CD4-positive, alpha-beta T cell (primary cell): ENCODE results near the gene CFAP99. TPM values are rescaled to one million over a fixed set of nuclear protein-coding genes. Genes with fewer than 3 reads are reported as not detected.

Experiments used
- ATAC-seq: fragments of 200-7000 bp; cut with Tn5 transposase; one replicate; pipeline ENCODE4 v1.10.0; 2022; ENCODE audit warnings: mild to moderate bottlenecking; ENCODE audit not compliant: poor library complexity
- CTCF ChIA-PET: fragments of 350-600 bp; sonication (Branson Sonifier 250); formaldehyde crosslinking; loops from one replicate; lab custom pipeline; 2021; ENCODE audit warnings: antibody characterized with exemption, inconsistent platforms; lab: Charles Lee
- POLR2A ChIA-PET: fragments of 350-600 bp; sonication (Branson Sonifier 250); formaldehyde crosslinking; loops from one replicate; lab custom pipeline; 2021; ENCODE audit warnings: antibody characterized with exemption, inconsistent platforms; lab: Charles Lee
- DNase-seq, 14 experiments: peaks; one replicate each; pipeline ENCODE4 v3.0.0-alpha.2; 2013 to 2020; ENCODE audit warnings: mixed read lengths in 2 of 14
- H3K27ac ChIP-seq, 2 donors: one replicate each; pipeline versions ENCODE4 v1.5.1 to v1.7.0; 2013; ENCODE audit warnings: low read length in 2 of 2, low read depth in 1 of 2, mild to moderate bottlenecking in 1 of 2
- H3K27me3 ChIP-seq, 2 experiments: 1 replicate in 1 of 2; 2 replicates in 1 of 2; pipeline versions ENCODE4 v1.6.1 to v1.7.0; 2013; ENCODE audit warnings: low read length in 2 of 2, control low read depth in 1 of 2, mild to moderate bottlenecking in 1 of 2, moderate library complexity in 1 of 2; ENCODE audit not compliant: insufficient read depth in 2 of 2, control insufficient read depth in 1 of 2
- H3K36me3 ChIP-seq: one replicate; pipeline ENCODE4 v1.6.1; 2013; ENCODE audit warnings: low read length, control low read depth; ENCODE audit not compliant: insufficient read depth
- H3K4me1 ChIP-seq: one replicate; pipeline ENCODE4 v1.6.1; 2013; ENCODE audit warnings: low read length, control low read depth; ENCODE audit not compliant: insufficient read depth
- H3K4me3 ChIP-seq: one replicate; pipeline ENCODE4 v1.5.1; 2013; ENCODE audit warnings: mild to moderate bottlenecking, low read length, moderate library complexity
- H3K9me3 ChIP-seq, 2 experiments: 1 replicate in 1 of 2; 2 replicates in 1 of 2; pipeline versions ENCODE4 v1.6.1 to v1.7.0; 2013; ENCODE audit warnings: low read length in 2 of 2, mild to moderate bottlenecking in 2 of 2, control low read depth in 1 of 2, moderate library complexity in 1 of 2; ENCODE audit not compliant: control insufficient read depth in 1 of 2, insufficient read depth in 1 of 2
- H3K27ac Mint-ChIP-seq: one replicate; pipeline ENCODE4 v1.8.0; 2020; ENCODE audit warnings: mixed read lengths
- H3K27me3 Mint-ChIP-seq: one replicate; pipeline ENCODE4 v1.8.0; 2021; ENCODE audit warnings: mixed read lengths
- H3K36me3 Mint-ChIP-seq: one replicate; pipeline ENCODE4 v1.8.0; 2021; ENCODE audit warnings: low read depth, mixed read lengths
- H3K4me1 Mint-ChIP-seq: one replicate; pipeline ENCODE4 v1.8.0; 2021; ENCODE audit warnings: low read depth, mixed read lengths
- H3K4me3 Mint-ChIP-seq: one replicate; pipeline ENCODE4 v1.8.0; 2020; ENCODE audit warnings: mild to moderate bottlenecking, mixed read lengths
- H3K9me3 Mint-ChIP-seq: one replicate; pipeline ENCODE4 v1.8.0; 2020; ENCODE audit warnings: mixed read lengths
- CTCF ChIP-seq: fragments of 200-600 bp; IDR thresholded peaks from one replicate; pipeline ENCODE4 v1.8.0; 2022; ENCODE audit warnings: antibody characterized with exemption, mild to moderate bottlenecking
- intact Hi-C, 2 experiments: fragments of 100-400 bp; cut with DNase I in 1 of 2; cut with micrococcal nuclease in 1 of 2; formaldehyde crosslinking; loops; one replicate each; pipeline versions ENCODE4 v1.15.1 to v1.9.0; 2023 to 2025; cut with DNase I, micrococcal nuclease
- total RNA-seq, 174 experiments: library from RNA in 2 of 174; stranded (reverse) in 2 of 174; gene quantifications; one replicate each; pipeline ENCODE4 v1.2.3 and lab custom pipeline; 2021 to 2026

CFAP99 gene
- total RNA-seq, 2 experiments from 2014 or later, result 0.17 TPM; not detected in 1

DNA sequence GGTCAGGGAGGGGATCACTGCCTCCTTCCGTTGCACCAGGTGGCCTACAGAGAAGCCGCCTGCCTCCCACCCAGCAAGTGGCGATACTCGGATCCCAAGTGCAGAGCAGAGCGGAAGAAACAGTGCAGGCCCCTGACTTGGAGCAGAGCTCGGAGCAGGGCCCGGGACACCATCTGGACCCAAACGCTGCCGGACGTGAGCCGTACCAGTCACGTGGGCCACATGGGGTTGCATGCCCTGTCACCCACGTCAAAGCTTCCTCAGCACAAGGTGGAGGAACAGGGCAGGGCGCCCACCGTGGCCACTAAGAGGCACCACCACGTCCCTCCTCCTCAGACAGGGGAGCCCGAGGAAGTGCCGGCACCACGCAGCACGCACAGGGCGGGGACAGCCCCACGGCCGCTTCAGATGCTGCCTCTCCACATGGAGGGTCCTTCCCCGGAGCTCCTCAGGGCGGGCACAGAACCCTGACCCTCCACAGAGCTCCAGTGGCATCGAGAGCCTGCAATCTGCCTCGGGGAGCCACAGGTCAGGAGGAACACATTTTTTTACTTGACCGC, 19.0 kb upstream of the CFAP99 start:
- POLR2A ChIA-PET, result interaction anchor here (1.2 kb wide), 1 partner anchor 13 kb away, joined by 4 read pairs; no protein-coding TSS in a partner anchor
- Mint-ChIP-seq H3K36me3 (no peaks in the 10 kb centered on the region), H3K9me3 (no peaks in the 10 kb centered on the region), H3K4me1 (peaks cover 36% of the 10 kb centered on the region), H3K27ac (no peak overlapping the region), H3K4me3 (no peak overlapping the region), H3K27me3 (no peaks in the 10 kb centered on the region)
- H3K9me3 ChIP-seq, result peaks cover 0 to 5% of the 10 kb centered on the region in 2 experiments
- intact Hi-C loops, result no loop called here
- H3K36me3 ChIP-seq, result no peaks in the 10 kb centered on the region
- CTCF ChIA-PET, result interaction anchor here (1.5 kb wide), 1 partner anchor 19 kb away, joined by 6 read pairs; the partner anchor contains the start of gene CFAP99
- H3K4me3 ChIP-seq, result no peak overlapping the region
- no peaks in the 10 kb centered on the region for H3K27me3 ChIP-seq
- no peak for TF ChIP-seq CTCF
- H3K4me1 ChIP-seq, result peaks cover 43% of the 10 kb centered on the region
- H3K27ac ChIP-seq, result no peak overlapping the region
- ATAC-seq (no peak), DNase-seq (no peak)

GRCh38 chr4:2400841-2401609, 17.7 kb upstream of the CFAP99 start:
- Histone ChIP-seq H3K27ac (no peak overlapping the region), H3K27me3 (no peaks in the 10 kb centered on the region), H3K9me3 (peaks cover 0 to 5% of the 10 kb centered on the region in 2 experiments), H3K4me3 (no peak overlapping the region), H3K36me3 (no peaks in the 10 kb centered on the region), H3K4me1 (peaks cover 33% of the 10 kb centered on the region)
- DNase-seq, result no peak
- Mint-ChIP-seq H3K4me1 (peaks cover 33% of the 10 kb centered on the region), H3K36me3 (no peaks in the 10 kb centered on the region), H3K27ac (no peak overlapping the region), H3K27me3 (no peaks in the 10 kb centered on the region), H3K4me3 (peak overlapping the region; percentile 23), H3K9me3 (no peaks in the 10 kb centered on the region)
- CTCF ChIA-PET, result interaction anchor here (1.5 kb wide), 1 partner anchor 18 kb away, joined by 6 read pairs; the partner anchor contains the start of gene CFAP99
- POLR2A ChIA-PET, result interaction anchor here (1.8 to 2.6 kb wide), 2 partner anchors 12 to 18 kb away, joined by 7 to 20 read pairs; partner anchors contain the start of genes CFAP99 and ZFYVE28
- intact Hi-C loops, result no loop called here
- no peak for ATAC-seq
- no peak for TF ChIP-seq CTCF

DNA sequence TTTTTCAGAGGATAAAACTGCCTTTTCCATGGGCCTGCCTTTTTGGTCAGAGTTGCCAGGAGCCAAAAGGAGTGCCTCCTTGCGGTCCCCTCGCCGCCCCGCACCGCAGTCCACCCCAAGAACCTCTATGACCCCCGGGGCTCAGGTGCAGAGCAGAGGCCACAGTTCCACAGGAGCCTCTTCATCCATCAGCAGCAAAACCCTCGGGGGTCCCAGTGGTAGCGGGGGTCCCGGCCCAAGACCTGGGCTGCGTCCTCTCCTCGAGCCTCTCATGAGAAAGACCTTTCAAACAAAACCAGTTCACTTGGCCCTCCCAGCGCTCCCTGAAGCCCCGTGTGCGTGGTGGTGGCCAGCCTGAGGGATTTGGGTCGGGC, 17.2 kb upstream of the CFAP99 start:
- no peaks in the 10 kb centered on the region for H3K27me3 Mint-ChIP-seq
- H3K4me3 Mint-ChIP-seq, result peak overlapping the region; percentile 78
- Histone ChIP-seq H3K27me3 (no peaks in the 10 kb centered on the region), H3K4me3 (peak overlapping the region; percentile 25), H3K36me3 (no peaks in the 10 kb centered on the region), H3K4me1 (peaks cover 33% of the 10 kb centered on the region), H3K27ac (no peak overlapping the region), H3K9me3 (peaks cover 0 to 5% of the 10 kb centered on the region in 2 experiments)
- CTCF ChIA-PET, result interaction anchor here (3.3 kb wide), 1 partner anchor 11 kb away, joined by 14 read pairs; no protein-coding TSS in a partner anchor
- TF ChIP-seq CTCF, result no peak
- intact Hi-C loops, result no loop called here
- H3K27ac Mint-ChIP-seq, result no peak overlapping the region
- no peaks in the 10 kb centered on the region for H3K36me3 Mint-ChIP-seq
- ATAC-seq, result no peak
- no peak for DNase-seq
- H3K9me3 Mint-ChIP-seq, result no peaks in the 10 kb centered on the region
- POLR2A ChIA-PET, result interaction anchor here (0.9 to 2.6 kb wide), 4 partner anchors 11 to 141 kb away, joined by 3 to 20 read pairs (median 7); partner anchors contain the start of genes CFAP99, MXD4 and ZFYVE28
- peaks cover 37% of the 10 kb centered on the region for H3K4me1 Mint-ChIP-seq
